Smooth muscle cell (in vitro differentiated cells): Measurements from ENCODE around the gene SYNDIG1. TPM values are rescaled to one million over a fixed set of nuclear protein-coding genes. Genes with fewer than 3 reads are reported as not detected.

Source experiments
- DNase-seq: peaks from one replicate; lab custom pipeline; 2025; ENCODE audit not compliant: unreplicated experiment; lab: John Stamatoyannopoulos, UW
- H2AFZ ChIP-seq: fragments of 200-600 bp; sonication (generic); 2 replicates; pipeline ENCODE4 v1.6.0; 2016; ENCODE audit warnings: antibody characterized with exemption, low read depth, mild to moderate bottlenecking
- H3F3A ChIP-seq: fragments of 200-600 bp; sonication (generic); 2 replicates; pipeline ENCODE4 v1.6.0; 2017; ENCODE audit warnings: antibody characterized with exemption, low read depth
- H3K27ac ChIP-seq: fragments of 200-600 bp; sonication (generic); 2 replicates; pipeline ENCODE4 v1.5.1; 2016; ENCODE audit warnings: low read depth, mild to moderate bottlenecking
- H3K27me3 ChIP-seq: fragments of 200-600 bp; sonication (generic); 2 replicates; pipeline ENCODE4 v1.6.1; 2016; ENCODE audit warnings: low read depth, mild to moderate bottlenecking
- H3K36me3 ChIP-seq: fragments of 200-600 bp; sonication (generic); 2 replicates; pipeline ENCODE4 v1.5.1; 2016; ENCODE audit warnings: low read depth
- H3K4me1 ChIP-seq: fragments of 200-600 bp; sonication (generic); 2 replicates; pipeline ENCODE4 v1.5.1; 2016; ENCODE audit warnings: low read depth
- H3K4me2 ChIP-seq: fragments of 200-600 bp; sonication (generic); 2 replicates; pipeline ENCODE4 v1.6.0; 2016; ENCODE audit warnings: mild to moderate bottlenecking
- H3K4me3 ChIP-seq: fragments of 200-600 bp; sonication (generic); 2 replicates; pipeline ENCODE4 v1.5.1; 2016; ENCODE audit warnings: mild to moderate bottlenecking
- H3K79me2 ChIP-seq: fragments of 200-600 bp; sonication (generic); 2 replicates; pipeline ENCODE4 v1.6.0; 2016; ENCODE audit warnings: low read depth, mild to moderate bottlenecking
- H3K9ac ChIP-seq: fragments of 200-600 bp; sonication (generic); 2 replicates; pipeline ENCODE4 v1.6.0; 2016; ENCODE audit warnings: low read depth
- H3K9me3 ChIP-seq: fragments of 200-600 bp; sonication (generic); replicated peaks from 2 replicates; pipeline ENCODE4 v1.5.1; 2016; ENCODE audit warnings: low read depth
- H4K20me1 ChIP-seq: fragments of 200-600 bp; sonication (generic); 2 replicates; pipeline ENCODE4 v1.6.0; 2016; ENCODE audit warnings: low read depth
- CTCF ChIP-seq: fragments of 200-600 bp; sonication (generic); IDR thresholded peaks from 2 replicates; pipeline ENCODE4 v1.5.1; 2017; ENCODE audit warnings: borderline replicate concordance, mild to moderate bottlenecking, antibody characterized with exemption; ENCODE audit not compliant: insufficient read depth, poor library complexity, severe bottlenecking
- WGBS: methylation state at CpG from one replicate; pipeline ENCODE4 v1.1.7; 2016; ENCODE audit warnings: low lambda C conversion rate; 5-methylcytosine and 5-hydroxymethylcytosine counted together
- polyA plus RNA-seq: library from polyadenylated mRNA; unstranded; fragments of >200 nt; fragmentation: Nextera tagmentation; extraction: Ambion mirVana; gene quantifications from 2 replicates; pipeline ENCODE4 v1.2.1, GENCODE V29; 2016
- total RNA-seq: library from RNA; depleted of rRNA; stranded (reverse); fragments of >200 nt; gene quantifications from 2 replicates; pipeline ENCODE4 v1.2.3, GENCODE V29; 2014

SYNDIG1 gene
- total and polyA plus RNA-seq, 2 experiments from 2014 or later: 1.8 to 2.2 TPM

GRCh38 chr20:24487240-24487639, 17.8 kb downstream of the SYNDIG1 start:
- H3K9me3 ChIP-seq: no peaks in the 10 kb centered on the region
- DNase-seq: no peak
- no peak for TF ChIP-seq CTCF
- 91% methylated on average over 4 of the region's 4 CpGs for WGBS
- peaks cover 5% of the 10 kb centered on the region for H3K4me1 ChIP-seq
- H2AFZ ChIP-seq: no peak overlapping the region
- H3K36me3 ChIP-seq: no peaks in the 10 kb centered on the region
- H3K27me3 ChIP-seq: no peaks in the 10 kb centered on the region
- no peak overlapping the region for H3K9ac ChIP-seq
- H3F3A ChIP-seq: no peaks in the 10 kb centered on the region
- no peak overlapping the region for H3K4me3 ChIP-seq
- no peaks in the 10 kb centered on the region for H3K79me2 ChIP-seq
- no peaks in the 10 kb centered on the region for H4K20me1 ChIP-seq
- H3K27ac ChIP-seq: no peak overlapping the region
- no peak overlapping the region for H3K4me2 ChIP-seq

- no peaks in the 10 kb centered on the region for H3K9me3 ChIP-seq
- no peak for DNase-seq
- WGBS: 96% methylated on average over 7 of the region's 7 CpGs
- H3K4me2 ChIP-seq: no peak overlapping the region
- no peak overlapping the region for H3K4me3 ChIP-seq
- no peak overlapping the region for H2AFZ ChIP-seq
- H3F3A ChIP-seq: no peaks in the 10 kb centered on the region
- TF ChIP-seq CTCF: no peak
- no peaks in the 10 kb centered on the region for H4K20me1 ChIP-seq
- no peaks in the 10 kb centered on the region for H3K36me3 ChIP-seq
- peaks cover 6% of the 10 kb centered on the region for H3K4me1 ChIP-seq
- H3K27me3 ChIP-seq: no peaks in the 10 kb centered on the region
- H3K27ac ChIP-seq: no peak overlapping the region
- no peaks in the 10 kb centered on the region for H3K79me2 ChIP-seq
- no peak overlapping the region for H3K9ac ChIP-seq
These were observed 18.2 kb downstream of the SYNDIG1 start for GRCh38 chr20:24487648-24488047.

DNA sequence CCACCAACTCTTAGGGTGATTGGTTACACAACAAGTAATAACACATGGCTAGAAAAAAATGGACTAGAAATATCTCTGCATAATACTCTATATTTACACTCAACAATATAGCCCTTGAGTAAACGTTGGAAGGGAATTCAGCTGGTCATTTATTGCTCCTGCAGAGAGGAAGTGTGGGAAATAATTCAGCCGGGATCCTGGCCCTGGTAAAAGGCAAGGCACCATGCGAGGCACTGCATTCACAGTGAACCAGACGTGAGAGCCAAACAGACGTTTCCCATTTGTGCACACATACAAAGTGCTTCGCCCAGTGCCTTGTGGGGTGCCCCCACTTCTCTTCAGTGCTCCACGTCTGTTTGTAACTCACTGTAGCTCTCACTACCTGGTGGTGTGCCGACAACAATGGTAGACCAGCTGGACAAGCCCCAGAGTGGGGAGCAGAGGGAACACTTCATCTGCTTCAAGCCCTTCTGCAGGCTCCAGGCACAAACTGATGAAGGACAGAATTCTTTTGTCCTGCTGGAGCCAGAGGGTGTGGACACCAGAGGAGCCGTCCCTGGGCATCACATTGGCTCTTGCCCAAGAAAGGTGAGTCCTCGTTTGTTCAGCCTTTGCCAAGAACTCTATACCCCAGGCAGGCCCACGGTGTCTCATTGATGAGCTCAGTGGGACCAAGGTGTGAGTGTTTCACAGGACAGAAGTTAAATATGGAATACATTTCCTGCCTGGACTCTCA, 18.8 kb downstream of the SYNDIG1 start:
- H3K4me3 ChIP-seq: no peak overlapping the region
- H3K79me2 ChIP-seq: no peaks in the 10 kb centered on the region
- no peak overlapping the region for H3K27ac ChIP-seq
- H3K4me1 ChIP-seq: peaks cover 6% of the 10 kb centered on the region
- H3K4me2 ChIP-seq: no peak overlapping the region
- no peak for TF ChIP-seq CTCF
- H3K9me3 ChIP-seq: no peaks in the 10 kb centered on the region
- no peaks in the 10 kb centered on the region for H4K20me1 ChIP-seq
- H3K27me3 ChIP-seq: no peaks in the 10 kb centered on the region
- no peak for DNase-seq
- H3F3A ChIP-seq: no peaks in the 10 kb centered on the region
- no peaks in the 10 kb centered on the region for H3K36me3 ChIP-seq
- H2AFZ ChIP-seq: no peak overlapping the region
- WGBS: 92% methylated on average over 11 of the region's 11 CpGs
- H3K9ac ChIP-seq: no peak overlapping the region

DNA sequence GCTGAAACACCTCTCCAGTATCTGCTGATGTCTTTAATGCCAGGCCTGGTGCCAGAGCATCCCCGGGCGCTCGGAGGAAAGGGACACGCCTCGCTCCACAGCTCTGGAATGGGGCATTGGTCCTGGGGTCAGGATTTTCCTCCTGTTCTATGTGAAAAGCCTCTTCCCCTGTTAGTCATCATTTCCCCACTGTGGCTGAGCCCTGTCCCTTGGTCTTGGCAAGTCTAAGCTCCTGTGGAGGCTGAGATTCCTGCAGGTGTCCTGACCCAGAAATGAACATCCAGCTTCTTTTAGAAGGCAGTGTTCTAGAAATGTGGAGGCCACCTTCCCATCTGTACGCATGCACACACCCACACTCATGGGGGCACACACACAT, 19.4 kb downstream of the SYNDIG1 start:
- Histone ChIP-seq H3K9me3 (no peaks in the 10 kb centered on the region), H3K79me2 (no peaks in the 10 kb centered on the region), H4K20me1 (no peaks in the 10 kb centered on the region), H3K4me2 (no peak overlapping the region), H3K27ac (no peak overlapping the region), H3K4me3 (no peak overlapping the region), H3F3A (no peaks in the 10 kb centered on the region), H3K36me3 (no peaks in the 10 kb centered on the region), H3K9ac (no peak overlapping the region), H2AFZ (no peak overlapping the region), H3K4me1 (peaks cover 6% of the 10 kb centered on the region), H3K27me3 (no peaks in the 10 kb centered on the region)
- DNase-seq: no peak
- WGBS: 97% methylated on average over 6 of the region's 6 CpGs
- no peak for TF ChIP-seq CTCF
